Activated T-helper 1 cell treated with anti-CD3 and anti-CD28 coated beads, Interleukin-12 subunit alpha, Interleukin-12 subunit beta, Interleukin-2, Interleukin-4 antibody, amounts not matched to agents 30 ng/mL and 10 ng/mL and 1 ng/mL, durations not matched to agents 14 hours and 24 hours and 36 hours (primary cell): ENCODE results near the gene GTPBP8. TPM values are rescaled to one million over a fixed set of nuclear protein-coding genes. Genes with fewer than 3 reads are reported as not detected.
"Not testable (repeated sequence)": the region's sequence is repeated elsewhere in the genome, so short reads cannot be mapped to it uniquely, and the experiment has no call there.

Source experiments
- DNase-seq: peaks from one replicate; pipeline ENCODE4 v3.0.0; 2021; ENCODE audit warnings: low spot score
- H3K27ac Mint-ChIP-seq: one replicate; pipeline ENCODE4 v1.8.0; 2021; ENCODE audit warnings: mild to moderate bottlenecking, mixed read lengths
- H3K27me3 Mint-ChIP-seq: one replicate; pipeline ENCODE4 v1.8.0; 2022; ENCODE audit warnings: mild to moderate bottlenecking, moderate library complexity, mixed read lengths; ENCODE audit not compliant: insufficient read depth
- H3K36me3 Mint-ChIP-seq: one replicate; pipeline ENCODE4 v1.8.0; 2021; ENCODE audit warnings: low read depth, mixed read lengths
- H3K4me1 Mint-ChIP-seq: one replicate; pipeline ENCODE4 v1.8.0; 2021; ENCODE audit warnings: low read depth, mixed read lengths
- H3K4me3 Mint-ChIP-seq: one replicate; pipeline ENCODE4 v1.8.0; 2021; ENCODE audit warnings: mild to moderate bottlenecking, moderate library complexity, mixed read lengths
- H3K9me3 Mint-ChIP-seq: one replicate; pipeline ENCODE4 v1.8.0; 2021; ENCODE audit warnings: mixed read lengths
- intact Hi-C: fragments of 100-400 bp; cut with micrococcal nuclease; formaldehyde crosslinking; loops from one replicate; pipeline ENCODE4 v1.15.1; 2024
- total RNA-seq: library from RNA; stranded (reverse); gene quantifications from 2 replicates; pipeline ENCODE4 v1.2.3, GENCODE V29; 2022

Gene GTPBP8
- total RNA-seq, 1 donor from 2014 or later: 25.0 TPM

DNA sequence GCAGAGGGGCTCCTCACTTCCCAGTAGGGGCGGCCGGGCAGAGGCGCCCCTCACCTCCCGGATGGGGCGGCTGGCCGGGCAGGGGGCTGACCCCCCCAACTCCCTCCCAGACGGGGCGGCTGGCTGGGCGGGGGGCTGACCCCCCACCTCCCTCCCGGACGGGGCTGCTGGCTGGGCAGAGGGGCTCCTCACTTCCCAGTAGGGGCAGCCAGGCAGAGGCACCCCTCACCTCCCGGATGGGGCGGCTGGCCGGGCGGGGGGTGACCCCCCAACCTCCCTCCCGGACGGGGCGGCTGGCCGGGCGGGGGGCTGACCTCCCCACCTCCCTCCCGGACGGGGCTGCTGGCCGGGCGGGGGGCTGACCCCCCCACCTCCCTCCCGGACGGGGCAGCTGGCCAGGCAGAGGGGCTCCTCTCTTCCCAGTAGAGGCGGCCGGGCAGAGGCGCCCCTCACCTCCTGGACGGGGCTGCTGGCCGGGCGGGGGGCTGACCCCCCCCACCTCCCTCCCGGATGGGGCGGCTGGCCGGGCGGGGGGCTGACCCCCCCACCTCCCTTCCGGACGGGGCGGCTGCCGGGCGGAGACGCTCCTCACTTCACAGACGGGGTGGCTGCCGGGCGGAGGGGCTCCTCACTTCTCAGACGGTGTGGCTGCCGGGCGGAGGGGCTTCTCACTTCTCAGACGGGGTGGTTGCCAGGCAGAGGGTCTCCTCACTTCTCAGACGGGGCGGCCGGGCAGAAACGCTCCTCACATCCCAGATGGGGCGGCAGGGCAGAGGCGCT is 55.6 kb downstream of the GTPBP8 start:
- DNase-seq, H3K36me3 Mint-ChIP-seq, H3K4me1 Mint-ChIP-seq, H3K9me3 Mint-ChIP-seq, intact Hi-C loops, H3K27ac Mint-ChIP-seq, H3K27me3 Mint-ChIP-seq, H3K4me3 Mint-ChIP-seq: not testable (repeated sequence)

- intact Hi-C loops: loop anchor here (1.0 to 10.0 kb wide), 8 partner anchors 61 to 694 kb away; partner anchors contain the start of genes BOC and USF3
- H3K4me1 Mint-ChIP-seq: no peaks in the 10 kb centered on the region
- H3K4me3 Mint-ChIP-seq: no peak overlapping the region
- H3K36me3 Mint-ChIP-seq: no peaks in the 10 kb centered on the region
- H3K27me3 Mint-ChIP-seq: peaks cover 4% of the 10 kb centered on the region
- no peak overlapping the region for H3K27ac Mint-ChIP-seq
- no peaks in the 10 kb centered on the region for H3K9me3 Mint-ChIP-seq
- peak; percentile 81 for DNase-seq
Observed at GRCh38 chr3:113051302-113051711, 60.5 kb downstream of the GTPBP8 start.

Other genes with a start within 250 kb of the GTPBP8 start
- gene CD200R1L, start 144.1 kb upstream of the GTPBP8 start, total RNA-seq: not detected in 2 replicates
- gene CD200R1, start 15.9 kb upstream of the GTPBP8 start, total RNA-seq: 6.7 and 6.8 TPM in 2 replicates
- gene BOC, start 220.6 kb downstream of the GTPBP8 start, total RNA-seq: 2.1 and 3.3 TPM in 2 replicates